ENCODE measurements around the gene ZBTB6. TPM values are rescaled to one million over a fixed set of nuclear protein-coding genes. Genes with fewer than 3 reads are reported as not detected.

Gene ZBTB6
- total and polyA plus RNA-seq, 2 of the 8 experiments (the other 6 are each of a cell fraction or from before 2014, with no cell fraction given) = 2.0 to 10.0 TPM

GRCh38 chr9:122912964-122913673, at the start of gene ZBTB6 (continued):
- TF ChIP-seq TAF7 (optimal IDR thresholded peaks at IDR 0.05; ENCODE audit: borderline replicate concordance, low read depth, low read length) (peak; percentile 61), SIN3A (conservative IDR thresholded peaks at IDR 0.05 in 1 of 2, IDR thresholded peaks at IDR 0.05 in 1 of 2; ENCODE audit: low read depth in 1 of 2, low read length in 2 of 2) (peak; percentile 70 to 75; a peak in 2 of 4 replicates), CHD2 (IDR thresholded peaks at IDR 0.05; ENCODE audit: low read length) (peak; percentile 55), E2F6 (IDR thresholded peaks at IDR 0.05) (peak; percentile 65; the same call in 1 of the 2 replicates), SRF (IDR thresholded peaks at IDR 0.05; ENCODE audit: low read depth, low read length) (no peak), TEAD4 (IDR thresholded peaks at IDR 0.05; ENCODE audit: low read depth, low read length) (0 out of 2 replicates have a peak, but pooled peaks have one; percentile 11), TCF12 (IDR thresholded peaks at IDR 0.05; ENCODE audit: low read depth, low read length) (0 out of 2 replicates have a peak, but pooled peaks have one; percentile 54), PHF8 (conservative IDR thresholded peaks at IDR 0.05; ENCODE audit: low read depth, low read length) (peak; percentile 76), HDAC2 (IDR thresholded peaks at IDR 0.05; ENCODE audit: borderline replicate concordance in 1 of 2, low read depth in 2 of 2, low read length in 2 of 2) (peak in 1 of 2 experiments; percentile 63; a peak in 1 of 4 replicates)

Measured in H1 (cell line).